GM19023 (cell line): ENCODE data around the gene ATG7.

ENCODE experiments used
- ATAC-seq: cut with Tn5 transposase; IDR thresholded peaks from one replicate; pipeline ENCODE4 v1.9.1; 2021; ENCODE audit warnings: mild to moderate bottlenecking, moderate library complexity; ENCODE audit not compliant: unreplicated experiment

Gene ATG7

GRCh38 chr3:11546657-11547302 lies 274.6 kb downstream of the ATG7 start:
- no peak for ATAC-seq

- no peak for ATAC-seq
Measured at GRCh38 chr3:11547498-11547897, 275.3 kb downstream of the ATG7 start.

- no peak for ATAC-seq
Measured at GRCh38 chr3:11548721-11549131, 276.5 kb downstream of the ATG7 start.

- ATAC-seq = no peak
Measured at GRCh38 chr3:11549580-11550140, 277.5 kb downstream of the ATG7 start.

GRCh38 chr3:11551036-11551435 lies 278.8 kb downstream of the ATG7 start:
- ATAC-seq = no peak

- no peak for ATAC-seq
Measured at GRCh38 chr3:11552289-11553264, 280.4 kb downstream of the ATG7 start.

- ATAC-seq = no peak
Measured at GRCh38 chr3:11553436-11554235, 281.4 kb downstream of the ATG7 start.

GRCh38 chr3:11554236-11554610 lies 282.0 kb downstream of the ATG7 start:
- no peak for ATAC-seq

- ATAC-seq = no peak
Measured at GRCh38 chr3:11554666-11555065, 282.5 kb downstream of the ATG7 start.

GRCh38 chr3:11555211-11555782 lies 283.1 kb downstream of the ATG7 start:
- no peak for ATAC-seq

- no peak for ATAC-seq
Measured at GRCh38 chr3:11555881-11556633, 283.9 kb downstream of the ATG7 start.

GRCh38 chr3:11556851-11557644 lies 284.9 kb downstream of the ATG7 start:
- no peak for ATAC-seq

- no peak for ATAC-seq
Measured at GRCh38 chr3:11558002-11558401, 285.8 kb downstream of the ATG7 start.

GRCh38 chr3:11558411-11558903 lies 286.3 kb downstream of the ATG7 start:
- ATAC-seq = no peak

- no peak for ATAC-seq
Measured at GRCh38 chr3:11558918-11559815, 287.0 kb downstream of the ATG7 start.

- no peak for ATAC-seq
Measured at GRCh38 chr3:11559816-11560633, 287.8 kb downstream of the ATG7 start.

GRCh38 chr3:11560746-11561145 lies 288.5 kb downstream of the ATG7 start:
- no peak for ATAC-seq
